HG03025 (cell line): ENCODE measurements around the gene CD300A.

Experiments used
- ATAC-seq: cut with Tn5 transposase; IDR thresholded peaks from one replicate; pipeline ENCODE4 v1.9.1; 2021; ENCODE audit warnings: mild to moderate bottlenecking, moderate library complexity; ENCODE audit not compliant: unreplicated experiment, low FRiP score

CD300A gene

GRCh38 chr17:74466111-74466827, at the start of gene CD300A:
Gene CD300A (plus strand): TSS chr17:74466634. CDS start chr17:74466704, 70 bp downstream.
- no peak for ATAC-seq

- ATAC-seq = no peak
These were observed 49.0 kb upstream of the CD300A start for GRCh38 chr17:74417178-74418045.

GRCh38 chr17:74419928-74420411, 46.5 kb upstream of the CD300A start:
- ATAC-seq = no peak

GRCh38 chr17:74424117-74424516, 42.3 kb upstream of the CD300A start:
- ATAC-seq = no peak

- no peak for ATAC-seq
These were observed 41.8 kb upstream of the CD300A start for GRCh38 chr17:74424657-74425056.

GRCh38 chr17:74426551-74427047, 39.8 kb upstream of the CD300A start:
- no peak for ATAC-seq

- ATAC-seq = no peak
These were observed 39.2 kb upstream of the CD300A start for GRCh38 chr17:74427048-74427762.

GRCh38 chr17:74427763-74428153, 38.7 kb upstream of the CD300A start:
- no peak for ATAC-seq

GRCh38 chr17:74429604-74430384, 36.6 kb upstream of the CD300A start:
- no peak for ATAC-seq

GRCh38 chr17:74430385-74430705, 36.1 kb upstream of the CD300A start:
- no peak for ATAC-seq

- ATAC-seq = no peak
These were observed 35.5 kb upstream of the CD300A start for GRCh38 chr17:74430706-74431567.

- ATAC-seq = no peak
These were observed 34.6 kb upstream of the CD300A start, which contains the start of gene GPRC5C for GRCh38 chr17:74431568-74432423. Gene GPRC5C (plus strand): TSS chr17:74432088. CDS start chr17:74439777, 7,689 bp downstream.

GRCh38 chr17:74432424-74432690, 34.1 kb upstream of the CD300A start:
- ATAC-seq = no peak

GRCh38 chr17:74432766-74433391, 33.6 kb upstream of the CD300A start:
- ATAC-seq = no peak

GRCh38 chr17:74433421-74434121, 32.9 kb upstream of the CD300A start:
- no peak for ATAC-seq

- no peak for ATAC-seq
These were observed 30.6 kb upstream of the CD300A start for GRCh38 chr17:74435775-74436359.

- ATAC-seq = no peak
These were observed 28.7 kb upstream of the CD300A start for GRCh38 chr17:74437702-74438101.
